ENCODE results near the gene KCNQ5.

Gene KCNQ5

DNA sequence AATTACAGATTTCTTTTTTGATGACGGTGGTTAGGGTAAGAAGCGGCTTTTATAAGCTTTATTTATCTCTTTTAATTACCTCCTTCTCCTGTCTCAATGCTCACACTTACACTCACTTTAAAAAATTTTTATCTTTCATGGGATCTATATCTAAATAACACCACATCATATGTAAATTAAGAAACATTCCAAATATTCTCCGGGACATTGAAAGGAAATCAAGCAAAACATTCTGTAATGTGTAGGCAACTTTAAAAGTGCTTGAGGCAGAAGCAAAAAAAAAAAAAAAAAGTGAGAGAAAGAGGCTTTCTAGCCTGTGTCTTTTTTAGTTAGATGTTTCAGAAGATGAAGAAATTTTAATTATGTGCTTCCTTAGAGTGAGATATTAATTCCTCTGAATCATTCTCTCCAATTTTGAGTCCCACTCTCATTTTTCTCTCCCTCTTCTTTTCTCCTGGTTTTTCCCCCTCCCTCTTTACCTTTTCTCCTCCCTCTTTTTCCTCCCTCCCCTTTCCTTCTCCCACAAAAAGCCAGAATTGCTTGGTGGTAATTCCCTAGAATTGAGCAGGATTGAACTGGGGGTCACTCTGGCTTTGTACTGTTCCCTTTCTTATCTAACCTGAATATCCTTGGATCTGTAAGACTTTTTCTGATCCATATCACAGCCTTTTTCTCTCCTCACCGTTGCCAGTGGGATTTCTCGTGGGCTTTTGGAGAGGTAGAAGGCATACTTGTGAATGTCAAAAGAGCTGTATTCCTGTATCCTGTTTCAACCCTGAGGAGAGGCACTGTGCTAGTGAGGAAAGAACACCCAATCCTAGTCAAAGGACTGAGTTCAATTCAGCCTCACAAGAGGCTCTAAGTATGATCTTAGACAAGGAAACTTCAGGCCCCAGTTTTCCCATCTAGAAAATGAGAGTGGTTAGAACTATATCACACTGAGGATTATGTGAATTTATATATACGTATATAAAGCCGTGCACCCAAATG, 30.4 kb downstream of the KCNQ5 start:
- H3K36me3 ChIP-seq (ENCODE audit: control insufficient read depth, insufficient read depth, low read length) = no peaks in the 10 kb centered on the region
- H3K9me3 ChIP-seq (ENCODE audit: control insufficient read depth, insufficient read depth, low read length) = no peaks in the 10 kb centered on the region
- no peaks in the 10 kb centered on the region for H3K27me3 ChIP-seq (ENCODE audit: control insufficient read depth, insufficient read depth, low read length)
- H3K4me3 ChIP-seq (ENCODE audit: low read length) = no peak overlapping the region
- DNase-seq (ENCODE audit: low read depth, low spot score) = no peak
- H3K4me1 ChIP-seq (ENCODE audit: control insufficient read depth, insufficient read depth, low read length) = no peaks in the 10 kb centered on the region
- no peak overlapping the region for H3K27ac ChIP-seq (ENCODE audit: low read length)
- 100% methylated on average over 1 of the region's 7 CpGs for WGBS (ENCODE audit: insufficient coverage, insufficient read length)

DNA sequence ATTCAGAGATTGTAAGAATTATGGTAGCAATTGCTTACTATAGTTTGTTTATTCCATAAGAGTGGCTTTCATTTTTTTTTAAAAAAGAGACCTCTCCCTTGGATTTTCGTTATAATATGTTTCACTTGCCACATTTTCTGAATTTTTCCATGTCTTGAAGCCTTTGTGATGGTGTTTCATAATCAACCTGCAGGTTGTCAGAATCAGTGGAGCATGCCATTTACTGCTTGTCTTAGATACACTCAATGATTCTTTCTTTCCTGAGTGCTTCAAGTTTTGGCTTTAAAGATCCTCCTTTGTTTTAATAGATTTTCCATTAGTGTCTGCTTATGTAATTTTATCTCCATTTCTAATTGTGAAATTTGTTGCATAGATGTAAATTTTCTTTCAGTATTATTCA, 31.2 kb downstream of the KCNQ5 start:
- Histone ChIP-seq H3K9me3 (ENCODE audit: control insufficient read depth, insufficient read depth, low read length) (no peaks in the 10 kb centered on the region), H3K4me3 (ENCODE audit: low read length) (no peak overlapping the region), H3K36me3 (ENCODE audit: control insufficient read depth, insufficient read depth, low read length) (no peaks in the 10 kb centered on the region), H3K27me3 (ENCODE audit: control insufficient read depth, insufficient read depth, low read length) (no peaks in the 10 kb centered on the region), H3K4me1 (ENCODE audit: control insufficient read depth, insufficient read depth, low read length) (no peaks in the 10 kb centered on the region), H3K27ac (ENCODE audit: low read length) (no peak overlapping the region)
- DNase-seq (ENCODE audit: low read depth, low spot score) = no peak
- WGBS (ENCODE audit: insufficient coverage, insufficient read length) = no CpG with 5 or more reads among the region's 1 CpG

DNA sequence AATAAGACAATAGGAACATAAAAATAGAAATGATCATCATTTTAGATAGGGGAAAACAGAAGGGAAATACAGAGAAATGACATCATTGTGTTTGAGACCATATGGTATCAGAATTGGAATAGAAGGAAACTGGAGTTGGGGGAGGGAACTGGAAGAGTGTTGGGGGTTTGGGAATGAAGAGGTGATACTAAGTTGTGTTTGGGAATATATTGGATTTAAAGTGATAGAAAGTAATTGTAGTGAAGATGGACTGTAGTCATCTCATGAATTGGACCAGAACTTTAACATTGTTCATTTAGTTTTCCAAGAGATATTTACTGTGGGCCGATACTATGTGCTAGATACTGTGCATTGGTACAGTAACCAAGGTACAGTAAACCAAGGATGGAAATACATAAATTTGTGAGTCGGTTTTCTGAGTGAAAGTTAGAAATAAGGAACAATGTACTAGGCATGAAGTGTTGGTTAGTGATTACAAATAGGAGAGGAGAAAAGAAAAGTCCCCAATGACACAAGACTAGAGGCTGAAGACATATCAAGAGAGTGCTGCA, 32.3 kb downstream of the KCNQ5 start:
- DNase-seq (ENCODE audit: low read depth, low spot score) = no peak

DNA sequence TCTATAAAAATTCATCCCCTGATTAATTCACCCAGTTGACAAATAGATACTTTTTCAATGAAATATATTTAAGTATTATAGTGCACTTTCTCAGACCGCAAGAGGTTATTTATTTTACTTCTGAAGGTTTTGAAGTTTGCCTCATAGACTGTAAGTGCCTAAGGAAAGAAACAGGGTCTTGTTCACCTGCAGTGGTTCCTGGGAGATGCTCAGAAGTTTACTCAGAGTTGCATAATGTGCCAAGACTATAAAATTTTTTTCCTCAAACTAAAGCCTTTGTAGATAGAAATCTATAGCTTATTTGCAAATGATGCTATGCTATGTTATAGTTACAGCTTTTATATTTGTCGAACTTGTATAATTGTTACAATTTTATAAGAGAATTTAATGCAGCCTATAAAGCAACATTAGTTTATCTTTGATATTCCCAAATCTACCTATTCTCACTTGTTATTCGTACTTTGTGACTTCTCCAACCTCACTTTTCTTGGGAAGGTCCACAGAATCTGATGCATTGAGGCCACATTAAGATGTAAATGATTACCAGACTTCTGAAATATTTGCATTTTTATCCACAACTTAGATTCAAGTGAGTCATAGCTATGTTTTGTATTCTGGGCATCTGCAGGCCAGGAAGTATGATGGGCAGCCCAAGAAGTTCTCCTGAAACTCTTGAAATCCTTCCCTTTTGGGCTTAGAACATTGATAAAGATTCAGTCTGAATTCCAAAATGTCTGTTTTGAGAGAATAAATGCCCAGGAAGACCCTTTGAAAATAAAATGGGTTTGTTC, 35.7 kb downstream of the KCNQ5 start:
- no peak overlapping the region for H3K4me3 ChIP-seq (ENCODE audit: low read length)
- H3K36me3 ChIP-seq (ENCODE audit: control insufficient read depth, insufficient read depth, low read length) = no peaks in the 10 kb centered on the region
- no peaks in the 10 kb centered on the region for H3K9me3 ChIP-seq (ENCODE audit: control insufficient read depth, insufficient read depth, low read length)
- H3K27me3 ChIP-seq (ENCODE audit: control insufficient read depth, insufficient read depth, low read length) = no peaks in the 10 kb centered on the region
- no peak for DNase-seq (ENCODE audit: low read depth, low spot score)
- WGBS (ENCODE audit: insufficient coverage, insufficient read length) = no CpG with 5 or more reads among the region's 3 CpGs
- H3K4me1 ChIP-seq (ENCODE audit: control insufficient read depth, insufficient read depth, low read length) = no peaks in the 10 kb centered on the region
- no peak overlapping the region for H3K27ac ChIP-seq (ENCODE audit: low read length)

More for the DNA sequence above, 32.3 kb downstream of the KCNQ5 start:
- no CpG with 5 or more reads among the region's 2 CpGs for WGBS (ENCODE audit: insufficient coverage, insufficient read length)
- Histone ChIP-seq H3K4me1 (ENCODE audit: control insufficient read depth, insufficient read depth, low read length) (no peaks in the 10 kb centered on the region), H3K27me3 (ENCODE audit: control insufficient read depth, insufficient read depth, low read length) (no peaks in the 10 kb centered on the region), H3K36me3 (ENCODE audit: control insufficient read depth, insufficient read depth, low read length) (no peaks in the 10 kb centered on the region), H3K4me3 (ENCODE audit: low read length) (no peak overlapping the region), H3K27ac (ENCODE audit: low read length) (no peak overlapping the region), H3K9me3 (ENCODE audit: control insufficient read depth, insufficient read depth, low read length) (no peaks in the 10 kb centered on the region)

DNA sequence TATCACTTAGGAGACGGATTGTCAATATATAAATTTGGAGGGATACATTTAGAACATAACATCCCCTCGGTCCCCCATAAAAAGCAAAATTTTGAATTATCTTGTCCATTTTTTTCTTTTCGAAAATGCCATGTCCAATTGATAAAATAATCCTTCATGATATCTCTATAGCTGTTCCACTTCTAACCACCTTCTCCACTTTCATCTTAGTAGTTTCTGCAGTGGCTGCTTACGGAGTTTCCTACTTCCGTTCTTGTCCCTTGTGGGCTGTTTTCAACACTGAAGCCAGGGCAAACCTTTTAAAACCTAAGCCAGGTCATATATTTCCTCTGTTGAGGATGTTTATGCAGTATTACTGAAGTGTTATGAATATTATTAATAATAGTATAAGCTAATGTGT, 37.9 kb downstream of the KCNQ5 start:
- no peaks in the 10 kb centered on the region for H3K36me3 ChIP-seq (ENCODE audit: control insufficient read depth, insufficient read depth, low read length)
- no peak overlapping the region for H3K27ac ChIP-seq (ENCODE audit: low read length)
- no peaks in the 10 kb centered on the region for H3K27me3 ChIP-seq (ENCODE audit: control insufficient read depth, insufficient read depth, low read length)
- H3K4me1 ChIP-seq (ENCODE audit: control insufficient read depth, insufficient read depth, low read length) = no peaks in the 10 kb centered on the region
- no peak for DNase-seq (ENCODE audit: low read depth, low spot score)
- no CpG with 5 or more reads among the region's 5 CpGs for WGBS (ENCODE audit: insufficient coverage, insufficient read length)
- H3K4me3 ChIP-seq (ENCODE audit: low read length) = no peak overlapping the region
- no peaks in the 10 kb centered on the region for H3K9me3 ChIP-seq (ENCODE audit: control insufficient read depth, insufficient read depth, low read length)

DNA sequence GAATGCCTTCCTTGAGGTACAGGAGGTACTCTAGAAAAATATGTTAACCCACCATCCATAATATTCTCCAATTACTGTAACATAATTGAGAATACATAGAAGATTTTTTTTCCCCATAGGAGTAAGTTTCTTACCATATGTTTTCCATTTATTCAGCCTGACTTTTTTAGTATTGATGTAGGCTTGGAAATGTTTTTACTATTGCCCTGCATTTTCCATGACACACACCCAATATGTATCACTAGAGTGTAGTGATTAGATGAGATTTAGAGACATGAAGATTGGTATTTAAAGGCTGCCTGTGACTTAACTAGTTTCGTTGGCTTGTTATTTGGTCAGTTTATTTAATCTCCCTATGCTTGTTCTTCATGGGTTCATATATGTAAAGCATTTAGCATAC, 39.5 kb downstream of the KCNQ5 start:
- no peak for DNase-seq (ENCODE audit: low read depth, low spot score)
- Histone ChIP-seq H3K36me3 (ENCODE audit: control insufficient read depth, insufficient read depth, low read length) (no peaks in the 10 kb centered on the region), H3K27ac (ENCODE audit: low read length) (no peak overlapping the region), H3K4me3 (ENCODE audit: low read length) (no peak overlapping the region), H3K9me3 (ENCODE audit: control insufficient read depth, insufficient read depth, low read length) (no peaks in the 10 kb centered on the region), H3K4me1 (ENCODE audit: control insufficient read depth, insufficient read depth, low read length) (no peaks in the 10 kb centered on the region), H3K27me3 (ENCODE audit: control insufficient read depth, insufficient read depth, low read length) (no peaks in the 10 kb centered on the region)
- no CpG with 5 or more reads among the region's 1 CpG for WGBS (ENCODE audit: insufficient coverage, insufficient read length)

DNA sequence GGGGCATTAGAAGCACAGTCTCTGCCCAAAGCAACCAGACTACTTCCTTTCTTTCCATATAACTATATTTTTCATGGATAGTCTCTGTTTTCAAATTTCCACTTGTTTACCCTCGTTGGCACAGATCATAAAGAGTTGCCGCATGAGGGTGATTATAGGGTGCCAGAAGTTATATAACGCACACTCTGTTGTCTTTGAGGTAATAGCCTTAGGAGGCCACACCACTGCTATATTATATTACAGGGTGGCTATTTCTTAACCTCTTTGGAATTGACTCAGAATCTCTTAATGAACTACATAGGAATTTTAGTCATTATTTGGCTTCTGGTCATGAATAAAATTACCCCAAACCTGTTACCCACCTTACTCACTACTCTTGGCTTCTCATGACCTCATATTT, 43.7 kb downstream of the KCNQ5 start:
- no peaks in the 10 kb centered on the region for H3K9me3 ChIP-seq (ENCODE audit: control insufficient read depth, insufficient read depth, low read length)
- no peak overlapping the region for H3K4me3 ChIP-seq (ENCODE audit: low read length)
- no CpG with 5 or more reads among the region's 3 CpGs for WGBS (ENCODE audit: insufficient coverage, insufficient read length)
- no peaks in the 10 kb centered on the region for H3K27me3 ChIP-seq (ENCODE audit: control insufficient read depth, insufficient read depth, low read length)
- H3K36me3 ChIP-seq (ENCODE audit: control insufficient read depth, insufficient read depth, low read length) = no peaks in the 10 kb centered on the region
- no peak for DNase-seq (ENCODE audit: low read depth, low spot score)
- H3K4me1 ChIP-seq (ENCODE audit: control insufficient read depth, insufficient read depth, low read length) = no peaks in the 10 kb centered on the region
- H3K27ac ChIP-seq (ENCODE audit: low read length) = no peak overlapping the region

DNA sequence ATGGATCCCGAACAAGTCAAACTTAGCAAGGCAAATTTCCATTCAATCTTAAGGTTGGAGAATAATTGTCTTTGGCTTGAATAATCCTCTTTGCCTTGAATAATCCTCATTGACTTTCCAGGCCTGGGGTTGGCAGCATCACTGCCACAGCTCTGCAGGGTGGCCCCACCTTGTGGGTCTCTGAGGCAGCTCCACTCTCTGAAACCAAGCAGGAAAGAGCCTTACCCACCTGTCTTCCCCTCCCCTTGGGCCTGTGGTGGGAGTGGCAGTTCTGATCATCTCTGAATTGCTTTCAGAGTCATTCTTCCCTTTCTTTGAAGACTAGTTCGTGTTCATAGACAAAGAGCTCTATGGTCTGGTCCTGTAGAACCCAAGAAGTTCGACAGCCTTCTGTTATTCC, 47.5 kb downstream of the KCNQ5 start:
- Histone ChIP-seq H3K4me1 (ENCODE audit: control insufficient read depth, insufficient read depth, low read length) (no peaks in the 10 kb centered on the region), H3K4me3 (ENCODE audit: low read length) (no peak overlapping the region), H3K27ac (ENCODE audit: low read length) (no peak overlapping the region), H3K9me3 (ENCODE audit: control insufficient read depth, insufficient read depth, low read length) (no peaks in the 10 kb centered on the region), H3K36me3 (ENCODE audit: control insufficient read depth, insufficient read depth, low read length) (no peaks in the 10 kb centered on the region), H3K27me3 (ENCODE audit: control insufficient read depth, insufficient read depth, low read length) (no peaks in the 10 kb centered on the region)
- no CpG with 5 or more reads among the region's 3 CpGs for WGBS (ENCODE audit: insufficient coverage, insufficient read length)
- no peak for DNase-seq (ENCODE audit: low read depth, low spot score)

DNA sequence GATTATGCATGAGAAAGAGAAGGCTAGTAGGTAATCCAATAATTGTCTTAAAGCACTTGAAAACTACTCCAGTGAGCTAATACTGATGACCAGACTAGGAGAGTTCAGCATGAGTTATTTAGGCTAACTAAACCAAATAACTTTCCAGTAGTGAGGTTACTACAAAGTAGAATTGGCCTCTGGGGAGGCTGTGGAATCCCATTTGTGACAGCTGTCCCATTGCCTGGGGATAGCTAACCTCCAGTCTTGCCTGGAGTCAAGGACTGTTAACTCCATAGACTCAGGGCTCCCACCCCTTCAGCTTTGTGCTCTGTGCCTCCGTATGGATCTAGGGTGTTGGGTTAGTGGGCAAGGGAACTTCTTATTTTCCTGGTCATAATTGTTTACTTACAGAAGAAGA, 51.0 kb downstream of the KCNQ5 start:
- no peaks in the 10 kb centered on the region for H3K36me3 ChIP-seq (ENCODE audit: control insufficient read depth, insufficient read depth, low read length)
- no peak for DNase-seq (ENCODE audit: low read depth, low spot score)
- H3K4me1 ChIP-seq (ENCODE audit: control insufficient read depth, insufficient read depth, low read length) = no peaks in the 10 kb centered on the region
- no peaks in the 10 kb centered on the region for H3K27me3 ChIP-seq (ENCODE audit: control insufficient read depth, insufficient read depth, low read length)
- no peak overlapping the region for H3K4me3 ChIP-seq (ENCODE audit: low read length)
- H3K27ac ChIP-seq (ENCODE audit: low read length) = no peak overlapping the region
- no peaks in the 10 kb centered on the region for H3K9me3 ChIP-seq (ENCODE audit: control insufficient read depth, insufficient read depth, low read length)
- no CpG with 5 or more reads among the region's 1 CpG for WGBS (ENCODE audit: insufficient coverage, insufficient read length)

DNA sequence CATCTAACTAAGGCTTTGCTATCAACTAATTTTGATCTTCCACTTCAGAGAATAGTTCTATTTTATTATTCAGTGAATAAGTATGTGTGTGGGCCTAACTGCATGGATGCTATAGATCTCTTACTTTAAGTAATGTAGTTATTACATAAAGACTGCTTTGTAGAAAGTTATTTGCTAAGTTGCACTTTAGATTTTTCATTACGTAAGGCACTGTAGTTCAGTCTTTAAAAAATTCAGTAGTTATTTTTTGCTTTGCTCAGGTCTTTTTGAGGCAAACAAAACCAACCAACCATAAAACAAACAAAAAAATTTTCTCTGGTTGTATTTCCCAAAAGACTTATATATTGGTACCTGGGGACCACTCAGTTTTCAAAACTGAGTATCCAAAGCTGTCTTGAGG, 53.0 kb downstream of the KCNQ5 start:
- no peaks in the 10 kb centered on the region for H3K4me1 ChIP-seq (ENCODE audit: control insufficient read depth, insufficient read depth, low read length)
- no peaks in the 10 kb centered on the region for H3K27me3 ChIP-seq (ENCODE audit: control insufficient read depth, insufficient read depth, low read length)
- H3K4me3 ChIP-seq (ENCODE audit: low read length) = no peak overlapping the region
- no peak overlapping the region for H3K27ac ChIP-seq (ENCODE audit: low read length)
- DNase-seq (ENCODE audit: low read depth, low spot score) = no peak
- H3K9me3 ChIP-seq (ENCODE audit: control insufficient read depth, insufficient read depth, low read length) = no peaks in the 10 kb centered on the region
- no CpG with 5 or more reads among the region's 1 CpG for WGBS (ENCODE audit: insufficient coverage, insufficient read length)
- no peaks in the 10 kb centered on the region for H3K36me3 ChIP-seq (ENCODE audit: control insufficient read depth, insufficient read depth, low read length)

Measured in iPS DF 6.9 (cell line).